GM21515 (cell line): Measurements from ENCODE around the gene PPTC7.
"Not testable (repeated sequence)": the region's sequence is repeated elsewhere in the genome, so short reads cannot be mapped to it uniquely, and the experiment has no call there.

Source experiments
- ATAC-seq: cut with Tn5 transposase; IDR thresholded peaks from one replicate; pipeline ENCODE4 v1.9.1; 2021; ENCODE audit not compliant: unreplicated experiment

Gene PPTC7

GRCh38 chr12:110583137-110584059, at the start of gene PPTC7:
Gene PPTC7, minus strand, starts transcription at chr12:110583318. Its CDS starts 287 bp downstream, at chr12:110583031.
- ATAC-seq = peak; percentile 79

GRCh38 chr12:110627500-110628195, 44.5 kb upstream of the PPTC7 start:
- no peak for ATAC-seq

- no peak for ATAC-seq
These were observed 39.5 kb upstream of the PPTC7 start for GRCh38 chr12:110622582-110622981.

- peak; percentile 55 for ATAC-seq
These were observed 36.4 kb upstream of the PPTC7 start for GRCh38 chr12:110619534-110619953.

- no peak for ATAC-seq
These were observed 33.5 kb upstream of the PPTC7 start for GRCh38 chr12:110616471-110617115.

GRCh38 chr12:110615171-110615570, 32.1 kb upstream of the PPTC7 start:
- ATAC-seq = no peak

GRCh38 chr12:110613771-110614684, 30.9 kb upstream of the PPTC7 start, which contains the start of gene TCTN1:
Gene TCTN1, plus strand, starts transcription at chr12:110614129. Its CDS starts 54 bp downstream, at chr12:110614183.
- peak; percentile 93 for ATAC-seq

GRCh38 chr12:110613071-110613770, 30.1 kb upstream of the PPTC7 start:
- no peak for ATAC-seq

GRCh38 chr12:110606253-110606611, 23.1 kb upstream of the PPTC7 start:
- no peak for ATAC-seq

GRCh38 chr12:110602085-110602814, 19.1 kb upstream of the PPTC7 start:
- not testable (repeated sequence) for ATAC-seq

GRCh38 chr12:110600254-110600653, 17.1 kb upstream of the PPTC7 start:
- ATAC-seq = no peak

- ATAC-seq = no peak
These were observed 16.2 kb upstream of the PPTC7 start for GRCh38 chr12:110599334-110599733.

- ATAC-seq = no peak
These were observed 14.8 kb upstream of the PPTC7 start for GRCh38 chr12:110597885-110598284.

GRCh38 chr12:110592919-110593318, 9.8 kb upstream of the PPTC7 start:
- ATAC-seq = not testable (repeated sequence)

- no peak for ATAC-seq
These were observed 9.0 kb upstream of the PPTC7 start for GRCh38 chr12:110592078-110592477.

GRCh38 chr12:110591451-110592051, 8.4 kb upstream of the PPTC7 start:
- ATAC-seq = peak; percentile 9

- ATAC-seq = peak; percentile 76
These were observed 7.7 kb upstream of the PPTC7 start for GRCh38 chr12:110590806-110591326.

- no peak for ATAC-seq
These were observed 6.9 kb upstream of the PPTC7 start for GRCh38 chr12:110590059-110590458.
